ENCODE results near the gene POU2F1. TPM values are rescaled to one million over a fixed set of nuclear protein-coding genes. Genes with fewer than 3 reads are reported as not detected.

Gene POU2F1
- total RNA-seq, 1 donor from 2014 or later, result 68.0 TPM

DNA sequence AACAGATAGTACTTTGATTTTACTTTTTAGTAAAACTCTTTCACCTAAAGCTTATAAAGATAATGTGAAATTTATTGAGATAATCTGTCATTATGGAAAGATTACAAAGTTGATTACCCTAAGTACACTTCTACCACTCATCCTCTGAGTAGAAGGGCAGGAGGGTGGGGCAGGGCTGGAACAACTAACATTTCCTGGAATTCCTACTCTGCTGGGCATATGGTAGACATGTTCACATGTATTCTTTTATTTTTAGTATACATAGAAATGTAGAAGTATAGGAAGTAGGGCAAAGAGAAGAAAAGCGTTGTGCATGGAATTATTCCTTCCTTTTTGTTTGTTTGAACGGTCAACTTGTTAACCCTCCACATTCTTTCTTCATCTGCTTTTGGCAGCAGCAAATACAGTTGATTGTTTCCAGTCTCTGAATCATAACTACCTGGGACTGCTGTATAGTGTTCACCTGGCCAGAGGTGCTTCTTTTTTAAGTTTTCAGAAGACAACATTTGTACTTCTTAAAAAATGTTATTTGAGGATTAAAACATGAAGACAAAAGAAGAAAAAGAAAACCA, 85.1 kb downstream of the POU2F1 start:
- H3K4me1 Mint-ChIP-seq, result peaks cover 24% of the 10 kb centered on the region
- Histone ChIP-seq H3K36me3 (no peaks in the 10 kb centered on the region), H3F3A (ENCODE audit: low read depth) (peaks cover 7% of the 10 kb centered on the region), H4K20me1 (ENCODE audit: low read depth) (peaks cover 65% of the 10 kb centered on the region), H3K79me2 (ENCODE audit: low read depth) (peaks cover 100% of the 10 kb centered on the region), H3K4me1 (peaks cover 39% of the 10 kb centered on the region), H3K4me2 (no peak overlapping the region), H3K27ac (no peak overlapping the region), H3K9ac (no peak overlapping the region), H3K27me3 (no peaks in the 10 kb centered on the region), H3K4me3 (no peak overlapping the region), H2AFZ (replicated peaks) (no peak overlapping the region), H3K9me3 (ENCODE audit: low read depth) (no peaks in the 10 kb centered on the region)
- peaks cover 2% of the 10 kb centered on the region for H3K36me3 Mint-ChIP-seq
- H3K4me3 Mint-ChIP-seq, result no peak overlapping the region
- no peak for TF ChIP-seq EZH2phosphoT487 (IDR thresholded peaks at IDR 0.05)
- TF ChIP-seq, protein P1, sequence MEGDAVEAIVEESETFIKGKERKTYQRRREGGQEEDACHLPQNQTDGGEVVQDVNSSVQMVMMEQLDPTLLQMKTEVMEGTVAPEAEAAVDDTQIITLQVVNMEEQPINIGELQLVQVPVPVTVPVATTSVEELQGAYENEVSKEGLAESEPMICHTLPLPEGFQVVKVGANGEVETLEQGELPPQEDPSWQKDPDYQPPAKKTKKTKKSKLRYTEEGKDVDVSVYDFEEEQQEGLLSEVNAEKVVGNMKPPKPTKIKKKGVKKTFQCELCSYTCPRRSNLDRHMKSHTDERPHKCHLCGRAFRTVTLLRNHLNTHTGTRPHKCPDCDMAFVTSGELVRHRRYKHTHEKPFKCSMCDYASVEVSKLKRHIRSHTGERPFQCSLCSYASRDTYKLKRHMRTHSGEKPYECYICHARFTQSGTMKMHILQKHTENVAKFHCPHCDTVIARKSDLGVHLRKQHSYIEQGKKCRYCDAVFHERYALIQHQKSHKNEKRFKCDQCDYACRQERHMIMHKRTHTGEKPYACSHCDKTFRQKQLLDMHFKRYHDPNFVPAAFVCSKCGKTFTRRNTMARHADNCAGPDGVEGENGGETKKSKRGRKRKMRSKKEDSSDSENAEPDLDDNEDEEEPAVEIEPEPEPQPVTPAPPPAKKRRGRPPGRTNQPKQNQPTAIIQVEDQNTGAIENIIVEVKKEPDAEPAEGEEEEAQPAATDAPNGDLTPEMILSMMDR (IDR thresholded peaks at IDR 0.05), result no peak
- no peak for TF ChIP-seq EZH2 (IDR thresholded peaks at IDR 0.05)
- no peaks in the 10 kb centered on the region for H3K9me3 Mint-ChIP-seq
- H3K27me3 Mint-ChIP-seq (ENCODE audit: insufficient read depth, low read depth), result no peaks in the 10 kb centered on the region
- no peak for DNase-seq (ENCODE audit: low spot score)
- H3K27ac Mint-ChIP-seq, result no peak overlapping the region

DNA sequence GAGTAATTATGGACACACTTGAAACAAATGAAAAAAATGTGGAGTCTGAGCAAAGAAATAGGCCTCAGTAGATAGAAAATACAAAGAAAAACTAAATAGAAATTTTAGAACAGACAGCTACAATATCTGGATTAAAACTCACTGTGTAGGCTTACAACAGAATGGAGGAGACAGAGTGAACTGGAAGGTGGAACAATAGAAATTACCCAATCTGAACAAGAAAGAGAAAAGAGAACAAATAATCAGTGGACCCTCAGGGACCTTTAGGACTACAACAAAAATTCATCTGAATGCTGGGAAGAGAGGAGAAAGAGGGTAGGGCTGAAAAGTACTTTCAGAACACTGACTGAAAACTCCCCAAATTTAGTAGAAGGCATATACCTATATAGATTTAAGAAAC, 90.0 kb downstream of the POU2F1 start:
- no peak for TF ChIP-seq EZH2 (IDR thresholded peaks at IDR 0.05)
- TF ChIP-seq EZH2phosphoT487 (IDR thresholded peaks at IDR 0.05), result no peak
- TF ChIP-seq, protein P1 (IDR thresholded peaks at IDR 0.05), result no peak
- no peak overlapping the region for H3K4me2 ChIP-seq
- peaks cover 100% of the 10 kb centered on the region for H3K79me2 ChIP-seq (ENCODE audit: low read depth)
- H3K9ac ChIP-seq, result no peak overlapping the region
- Mint-ChIP-seq H3K4me3 (no peak overlapping the region), H3K9me3 (peaks cover 10% of the 10 kb centered on the region), H3K27ac (no peak overlapping the region), H3K27me3 (ENCODE audit: insufficient read depth, low read depth) (no peaks in the 10 kb centered on the region), H3K4me1 (peaks cover 8% of the 10 kb centered on the region), H3K36me3 (peaks cover 7% of the 10 kb centered on the region)
- H4K20me1 ChIP-seq (ENCODE audit: low read depth), result peaks cover 26% of the 10 kb centered on the region
- H2AFZ ChIP-seq (replicated peaks), result no peak overlapping the region
- H3K27me3 ChIP-seq, result no peaks in the 10 kb centered on the region
- no peaks in the 10 kb centered on the region for H3F3A ChIP-seq (ENCODE audit: low read depth)
- peaks cover 18% of the 10 kb centered on the region for H3K4me1 ChIP-seq
- no peak overlapping the region for H3K4me3 ChIP-seq
- no peak for DNase-seq (ENCODE audit: low spot score)
- H3K27ac ChIP-seq, result peak overlapping the region; percentile 55
- peaks cover 1% of the 10 kb centered on the region for H3K9me3 ChIP-seq (ENCODE audit: low read depth)
- H3K36me3 ChIP-seq, result peaks cover under 1% of the 10 kb centered on the region

DNA sequence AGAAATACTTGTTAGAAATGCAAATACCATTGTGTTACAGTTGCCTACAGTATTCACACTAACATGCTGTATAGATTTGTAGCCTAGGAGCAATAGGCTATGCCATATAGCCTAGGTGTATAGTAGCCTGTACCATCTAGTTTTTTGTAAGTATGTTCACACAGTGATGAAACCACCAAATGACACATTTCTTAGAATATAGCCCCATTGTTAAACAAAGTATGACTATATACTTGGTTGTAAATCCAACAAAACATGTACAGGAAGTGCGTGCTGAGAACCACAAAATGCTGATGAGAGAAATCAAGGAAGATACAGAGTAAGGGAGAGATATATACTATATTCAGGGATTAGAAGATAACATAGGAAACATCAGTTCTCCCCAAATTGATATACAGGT, 92.2 kb downstream of the POU2F1 start:
- peaks cover 5% of the 10 kb centered on the region for H3K36me3 ChIP-seq
- H3K4me3 Mint-ChIP-seq, result no peak overlapping the region
- no peak overlapping the region for H2AFZ ChIP-seq (replicated peaks)
- no peak overlapping the region for H3K9ac ChIP-seq
- peaks cover 3% of the 10 kb centered on the region for H3K27me3 Mint-ChIP-seq (ENCODE audit: insufficient read depth, low read depth)
- no peak overlapping the region for H3K27ac Mint-ChIP-seq
- no peak overlapping the region for H3K4me2 ChIP-seq
- peaks cover 18% of the 10 kb centered on the region for H3K9me3 ChIP-seq (ENCODE audit: low read depth)
- H3F3A ChIP-seq (ENCODE audit: low read depth), result no peaks in the 10 kb centered on the region
- H3K4me1 ChIP-seq, result peaks cover 18% of the 10 kb centered on the region
- peaks cover 100% of the 10 kb centered on the region for H3K79me2 ChIP-seq (ENCODE audit: low read depth)
- H3K4me3 ChIP-seq, result no peak overlapping the region
- no peak for TF ChIP-seq EZH2 (IDR thresholded peaks at IDR 0.05)
- no peak for TF ChIP-seq EZH2phosphoT487 (IDR thresholded peaks at IDR 0.05)
- TF ChIP-seq, protein P1 (IDR thresholded peaks at IDR 0.05), result no peak
- DNase-seq (ENCODE audit: low spot score), result no peak
- H3K9me3 Mint-ChIP-seq, result peaks cover 25% of the 10 kb centered on the region
- peaks cover 24% of the 10 kb centered on the region for H3K36me3 Mint-ChIP-seq
- H3K27ac ChIP-seq, result no peak overlapping the region
- no peaks in the 10 kb centered on the region for H3K27me3 ChIP-seq
- peaks cover 13% of the 10 kb centered on the region for H4K20me1 ChIP-seq (ENCODE audit: low read depth)
- H3K4me1 Mint-ChIP-seq, result peaks cover 8% of the 10 kb centered on the region

Measured in neural progenitor cell (in vitro differentiated cells).